Inferior parietal cortex (tissue), 1 donor: ENCODE results near the gene PRRC2B.

ENCODE experiments used
- DNase-seq: peaks from one replicate; pipeline ENCODE4 v3.0.0-alpha.2; 2016; ENCODE audit errors: extremely low spot score

PRRC2B gene

DNA sequence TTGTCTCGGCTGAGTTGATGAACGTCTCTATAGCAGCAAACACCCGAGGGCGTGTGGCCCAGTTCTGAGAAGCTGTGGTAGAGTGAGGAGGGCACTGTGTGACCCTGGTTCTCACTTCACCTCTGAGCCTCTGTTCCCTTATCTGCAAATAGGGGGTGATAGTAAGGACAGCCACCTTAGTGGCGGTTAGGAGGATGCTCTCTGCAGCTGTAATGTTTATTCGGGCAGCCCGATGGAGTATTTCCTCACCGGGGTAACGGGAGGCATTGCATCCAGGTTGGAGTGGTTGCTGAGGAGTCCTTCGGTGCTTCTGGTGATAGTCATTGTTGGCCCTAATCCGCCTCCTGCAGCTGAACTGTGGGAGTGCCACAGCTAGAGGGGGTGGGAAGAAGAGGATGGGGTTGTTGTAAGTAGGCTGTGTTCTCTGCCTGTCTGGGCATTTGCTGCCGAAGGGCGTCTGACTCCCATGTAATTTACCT is 13.9 kb downstream of the PRRC2B start:
- peak; percentile 60 for DNase-seq

- no peak for DNase-seq
Observed at GRCh38 chr9:131409458-131409992, 15.6 kb downstream of the PRRC2B start.

GRCh38 chr9:131410044-131410491 is 16.2 kb downstream of the PRRC2B start:
- DNase-seq, result no peak

- no peak for DNase-seq
Observed at GRCh38 chr9:131411719-131412681, 18.1 kb downstream of the PRRC2B start.

GRCh38 chr9:131416509-131416908 is 22.6 kb downstream of the PRRC2B start:
- no peak for DNase-seq

DNA sequence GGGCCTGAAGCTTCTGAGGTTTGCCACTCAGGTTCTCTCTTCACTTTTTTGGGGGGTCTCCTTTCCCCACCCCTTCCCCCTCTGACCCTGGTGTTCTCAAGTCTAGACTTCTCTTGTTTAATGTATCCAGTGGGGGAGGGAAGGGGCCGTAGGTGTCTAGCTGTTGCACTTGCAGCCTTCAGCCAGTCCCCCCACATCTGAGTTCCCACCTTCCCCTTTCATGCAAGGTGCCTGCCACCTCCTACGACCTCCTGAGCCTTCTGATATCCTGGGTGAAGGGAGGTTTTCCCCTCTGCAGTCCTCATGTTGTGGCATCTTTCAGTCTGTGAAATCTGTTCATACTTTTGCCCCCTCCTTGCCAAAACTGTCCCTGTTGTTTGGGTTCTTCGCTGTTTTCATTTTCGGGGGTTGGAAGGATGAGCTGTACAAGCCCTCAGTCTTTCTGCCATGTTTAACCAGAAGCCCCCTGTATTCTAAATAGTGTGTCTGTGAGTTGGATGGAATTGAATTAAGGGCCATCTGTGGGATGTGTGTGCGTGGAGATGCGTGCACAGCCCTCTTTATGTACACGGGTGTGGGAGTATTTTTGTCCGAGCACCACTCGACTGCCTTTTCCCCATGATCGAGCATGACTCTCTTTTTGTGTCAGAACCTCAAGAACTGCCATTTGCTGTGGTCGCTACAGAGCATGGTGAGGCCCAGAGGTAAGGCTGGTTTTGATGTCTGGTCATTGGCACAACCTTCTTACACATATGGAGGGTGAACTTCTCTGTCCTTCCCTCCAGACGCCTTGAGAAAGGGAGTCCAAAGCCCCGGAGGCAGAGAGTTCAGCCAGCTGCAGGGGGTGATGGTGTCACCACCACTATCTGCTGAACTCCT is 23.6 kb downstream of the PRRC2B start:
- no peak for DNase-seq

GRCh38 chr9:131418143-131419025 is 24.5 kb downstream of the PRRC2B start:
- peak; percentile 48 for DNase-seq

DNA sequence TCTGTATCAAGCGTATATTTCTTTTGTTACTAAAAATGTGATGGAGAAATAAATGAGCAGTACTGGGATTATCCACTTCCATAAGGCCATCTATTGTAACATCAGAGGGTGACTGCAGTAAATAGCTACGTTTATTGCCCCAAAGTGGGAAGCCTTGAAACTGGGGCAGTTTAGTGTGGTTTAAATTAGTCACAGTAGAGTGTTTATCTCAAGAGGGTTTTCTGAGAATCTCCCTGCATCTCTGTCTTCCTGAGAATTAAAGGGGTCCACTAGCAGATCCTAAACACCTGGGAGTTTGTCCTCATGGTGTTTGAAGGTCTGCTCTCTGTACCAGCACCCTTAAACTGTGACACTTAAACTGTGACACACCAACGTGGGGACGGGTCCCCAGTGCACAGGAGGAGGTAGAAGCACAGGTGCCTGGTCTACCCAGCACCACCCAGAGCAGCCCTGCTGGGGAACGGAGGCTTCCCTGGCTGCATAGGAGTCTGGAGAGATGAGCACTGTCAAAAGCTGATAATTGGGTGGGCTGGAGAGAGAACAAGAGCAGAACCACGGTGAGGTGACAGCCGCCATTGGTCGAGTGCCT is 25.2 kb downstream of the PRRC2B start:
- no peak for DNase-seq

DNA sequence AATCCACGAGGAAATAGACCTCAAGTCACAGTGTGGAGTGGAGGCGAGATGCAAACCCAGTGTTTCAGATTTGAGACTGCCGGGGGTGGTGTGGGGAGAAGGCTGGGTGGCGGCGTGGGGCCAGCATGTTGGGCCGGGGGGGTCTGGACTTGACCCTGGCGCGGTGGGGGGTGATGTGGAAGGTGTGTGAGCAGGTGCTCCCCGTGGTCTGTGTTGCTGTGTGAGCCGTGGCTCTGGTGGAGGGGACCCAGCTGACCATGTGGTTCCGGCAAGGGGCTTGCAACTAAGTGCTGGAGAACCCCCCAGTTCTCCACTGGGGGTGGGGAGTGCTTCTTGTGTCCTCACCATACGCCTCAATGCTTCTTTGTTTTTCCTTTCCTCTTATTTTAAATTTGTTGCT is 25.8 kb downstream of the PRRC2B start:
- DNase-seq, result no peak

GRCh38 chr9:131420980-131421624 is 27.2 kb downstream of the PRRC2B start:
- no peak for DNase-seq

- DNase-seq, result no peak
Observed at GRCh38 chr9:131421691-131422090, 27.8 kb downstream of the PRRC2B start.

GRCh38 chr9:131422241-131422792 is 28.4 kb downstream of the PRRC2B start:
- DNase-seq, result no peak

DNA sequence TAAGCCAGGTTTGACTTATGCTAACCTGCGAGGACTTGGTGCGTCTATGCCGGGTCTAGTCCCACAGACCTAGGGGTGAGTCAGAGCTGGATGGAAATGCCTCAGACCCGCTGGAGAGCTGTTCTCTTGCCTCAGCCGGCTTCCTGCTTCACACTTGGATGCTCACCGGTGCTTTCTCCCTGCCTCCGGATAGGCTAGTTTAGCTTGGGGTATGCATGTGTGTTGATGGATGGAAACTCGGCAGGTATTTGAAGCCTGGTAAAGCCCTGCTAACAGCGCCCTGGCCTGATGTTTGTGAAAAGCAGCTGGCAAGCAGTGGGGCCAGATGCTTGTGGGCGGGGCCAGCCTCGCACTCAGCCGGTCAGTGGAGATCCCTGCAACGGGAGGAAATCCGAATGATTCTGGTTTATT is 29.3 kb downstream of the PRRC2B start:
- peak; percentile 53 for DNase-seq

DNA sequence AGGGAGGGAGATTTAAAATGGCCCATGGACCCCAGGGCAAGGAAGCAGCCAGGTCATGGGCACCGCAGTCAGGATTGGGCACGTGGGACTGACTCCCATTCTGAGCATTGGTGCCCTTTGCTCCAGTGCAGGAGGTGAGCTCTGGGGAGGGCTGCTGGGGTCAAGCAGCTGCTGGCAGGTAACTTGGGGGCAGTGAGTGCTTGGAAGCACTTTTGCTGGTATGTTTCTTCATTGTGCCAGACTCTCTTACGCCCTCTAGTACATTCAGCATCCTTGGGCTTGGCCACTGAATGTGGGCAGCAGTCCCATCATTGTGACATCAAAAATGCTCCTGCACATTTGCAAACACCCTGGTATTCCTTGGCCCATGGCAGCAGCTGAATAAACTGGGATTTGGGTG is 32.7 kb downstream of the PRRC2B start:
- no peak for DNase-seq

- no peak for DNase-seq
Observed at GRCh38 chr9:131429121-131430012, 35.5 kb downstream of the PRRC2B start.

- DNase-seq, result no peak
Observed at GRCh38 chr9:131432050-131432449, 38.2 kb downstream of the PRRC2B start.

GRCh38 chr9:131432597-131433301 is 38.9 kb downstream of the PRRC2B start:
- DNase-seq, result no peak

DNA sequence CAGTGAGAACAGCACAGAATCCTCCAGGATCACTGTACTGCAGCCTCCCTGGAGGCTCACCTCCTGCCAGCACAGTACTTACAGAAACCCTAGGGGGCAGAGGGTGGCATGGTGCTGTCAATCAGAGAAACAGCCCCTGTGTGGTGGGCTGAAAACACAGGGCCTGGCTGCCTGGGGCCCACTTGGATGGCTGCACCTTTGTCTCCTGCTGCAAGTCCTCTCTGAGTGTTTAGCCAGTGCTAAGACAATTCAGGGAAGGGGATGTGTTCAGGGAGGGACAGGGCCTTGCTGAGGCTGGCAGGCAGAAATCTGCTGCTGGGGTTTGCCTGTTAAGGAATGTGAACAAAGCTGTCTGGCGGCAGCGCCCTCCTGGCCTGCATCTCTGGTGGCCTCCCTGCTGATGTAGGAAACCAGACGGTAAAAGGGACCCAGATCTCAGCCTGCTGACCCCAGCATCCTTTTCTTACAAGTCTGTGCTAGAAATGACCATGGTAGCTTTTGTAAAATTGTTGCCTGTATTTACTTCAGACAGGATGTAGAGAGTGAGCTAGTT is 39.5 kb downstream of the PRRC2B start:
- DNase-seq, result no peak
